OCI-LY7 (cell line): ENCODE data around the gene ABL2.

Source experiments
- CTCF ChIP-seq: fragments of 200-600 bp; sonication (generic); conservative IDR thresholded peaks from 2 replicates; pipeline ENCODE4 v1.5.1; 2014; ENCODE audit warnings: mild to moderate bottlenecking, antibody characterized with exemption, low read length, moderate library complexity, mixed read lengths
- EZH2phosphoT487 ChIP-seq: fragments of 200-600 bp; sonication (generic); IDR thresholded peaks from 2 replicates; pipeline ENCODE4 v1.6.1; 2018; ENCODE audit warnings: low read depth, borderline replicate concordance, mild to moderate bottlenecking, mixed run types, antibody characterized with exemption, low read length, moderate library complexity, mixed read lengths

DNA sequence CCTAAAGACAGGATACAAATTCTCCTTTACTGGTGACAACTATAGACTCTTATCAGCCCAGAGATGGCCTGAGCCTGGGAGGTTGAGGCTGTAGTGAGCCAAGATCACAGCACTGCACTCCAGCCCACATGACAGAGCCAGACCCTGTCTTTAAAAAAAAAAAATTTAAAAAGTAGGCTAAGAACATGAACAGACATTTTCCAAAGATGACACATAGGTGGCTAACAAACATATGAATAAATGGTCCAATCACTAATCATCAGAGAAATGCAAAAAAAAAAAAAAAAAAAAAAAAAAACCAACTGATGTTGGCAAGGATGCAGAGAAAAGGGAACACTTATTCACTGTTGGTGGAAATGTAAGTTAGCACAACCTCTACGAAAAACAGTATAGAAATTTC is 82.6 kb downstream of the ABL2 start:
- no peak for TF ChIP-seq CTCF
- TF ChIP-seq EZH2phosphoT487, result no peak
